GM19240 (cell line): ENCODE results near the gene PRDM11.
A peak's percentile ranks its signal among the peaks of the same experiment; 100 is the strongest.

Experiments used
- DNase-seq: peaks from one replicate; pipeline ENCODE4 v3.0.0; 2011; ENCODE audit warnings: low spot score; ENCODE audit not compliant: insufficient read length

Gene PRDM11

DNA sequence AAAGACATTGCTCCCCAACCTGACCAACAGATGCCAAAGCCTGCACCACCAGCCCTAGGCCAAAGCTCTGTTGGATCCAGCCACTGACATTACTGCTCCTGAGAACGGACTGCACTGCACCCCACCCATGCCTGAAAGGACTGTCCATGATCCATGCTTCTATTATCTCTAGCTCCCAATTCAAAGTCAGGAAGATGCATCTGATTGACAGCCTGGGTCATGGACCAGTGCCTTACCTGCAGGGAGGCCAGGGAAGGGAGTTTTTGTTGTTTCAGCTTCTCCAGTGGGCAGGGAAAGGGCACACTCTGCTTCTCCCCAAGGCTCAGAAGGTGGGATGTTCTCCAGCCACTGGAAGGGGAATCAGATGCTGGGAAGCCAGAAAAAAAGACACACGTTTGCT is 4.8 kb upstream of the PRDM11 start:
- DNase-seq, result no peak

DNA sequence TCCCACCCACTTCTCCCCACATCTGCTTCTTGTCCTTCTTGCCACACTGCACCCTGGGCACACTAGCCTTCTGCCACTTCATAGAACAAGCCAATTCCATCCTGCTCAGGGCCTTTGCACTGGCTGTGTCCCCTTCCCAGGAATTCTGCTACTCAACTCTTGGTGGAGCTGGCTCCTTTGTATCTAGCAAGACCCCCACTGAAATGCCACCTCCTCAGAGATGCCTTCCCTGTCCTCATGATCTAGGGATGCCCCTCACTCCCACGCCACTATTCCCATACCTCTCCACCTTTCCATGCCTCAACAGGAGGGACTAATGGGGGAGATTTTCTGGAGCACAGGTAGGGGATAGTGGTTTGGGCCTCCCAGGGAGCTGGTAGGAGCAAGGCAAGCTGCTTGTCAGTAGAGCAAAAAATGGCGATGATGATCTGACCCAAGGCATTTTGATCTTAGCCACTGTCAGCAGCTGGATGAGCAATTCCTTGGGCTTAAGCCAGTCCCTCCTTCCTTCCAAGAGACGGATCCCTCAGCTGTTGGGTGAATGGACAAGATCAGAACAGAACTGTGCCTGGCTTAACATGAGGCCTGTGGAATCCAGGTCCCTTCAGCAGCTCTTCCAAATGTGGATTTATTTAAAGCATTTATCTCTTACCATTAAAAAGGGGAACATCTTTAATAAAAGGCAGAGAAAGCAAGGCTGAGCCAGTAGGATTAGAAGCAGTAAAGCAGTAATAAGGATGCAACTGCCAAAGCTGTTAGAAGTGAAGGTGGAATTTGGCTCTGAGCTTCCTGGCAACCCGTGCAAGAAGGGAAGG is 4.0 kb upstream of the PRDM11 start:
- no peak for DNase-seq

GRCh38 chr11:45143494-45143893 is 2.9 kb upstream of the PRDM11 start:
- no peak for DNase-seq

GRCh38 chr11:45144126-45145082 is 2.0 kb upstream of the PRDM11 start:
- no peak for DNase-seq

DNA sequence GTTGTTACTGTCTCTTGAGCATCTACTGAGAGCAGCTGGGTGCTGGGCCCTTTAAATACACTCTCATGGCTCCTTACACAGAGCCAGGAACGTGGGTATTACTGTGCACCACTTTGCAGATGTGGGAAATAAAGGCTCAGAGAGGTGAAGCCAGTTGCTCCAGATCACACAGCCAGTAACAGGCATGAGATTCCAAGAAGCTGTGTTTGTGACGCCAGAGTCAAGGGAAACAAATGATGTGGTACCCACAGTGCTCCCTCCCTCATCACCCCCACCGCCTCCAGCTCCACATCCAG is 1.4 kb upstream of the PRDM11 start:
- DNase-seq, result no peak

GRCh38 chr11:45145379-45146071 is 914 bp upstream of the PRDM11 start:
- no peak for DNase-seq

GRCh38 chr11:45147017-45147728 is 734 bp downstream of the PRDM11 start:
- DNase-seq, result peak; percentile 98

GRCh38 chr11:45147891-45148675 is 1.6 kb downstream of the PRDM11 start:
- no peak for DNase-seq

DNA sequence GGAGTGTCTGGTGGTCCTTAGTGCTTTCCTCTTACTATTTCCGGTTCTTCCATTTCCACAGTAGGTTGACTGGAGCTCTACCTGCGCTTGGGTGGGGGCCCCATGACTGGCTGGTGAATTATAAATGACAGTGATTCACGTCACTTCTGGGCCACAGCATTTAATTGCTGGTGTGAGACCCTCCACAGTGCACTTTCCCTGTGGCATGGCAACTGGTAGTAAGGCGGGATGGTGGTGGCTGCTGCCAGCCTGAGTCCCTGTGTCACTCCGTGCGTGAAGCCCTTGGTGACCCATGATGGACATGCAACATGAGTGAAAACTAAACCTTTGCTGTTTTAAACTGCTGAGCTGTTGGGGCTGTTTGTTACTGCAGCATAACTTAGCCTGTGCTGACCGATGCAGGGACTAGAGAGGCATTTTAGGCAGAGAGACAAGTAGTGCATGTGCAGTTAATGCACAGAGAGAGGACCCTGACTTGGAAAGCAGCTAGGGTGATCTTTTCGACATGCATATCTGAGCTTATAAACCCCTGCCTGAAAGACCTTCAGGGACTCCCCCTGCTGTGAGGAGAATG is 3.1 kb downstream of the PRDM11 start:
- DNase-seq, result no peak

DNA sequence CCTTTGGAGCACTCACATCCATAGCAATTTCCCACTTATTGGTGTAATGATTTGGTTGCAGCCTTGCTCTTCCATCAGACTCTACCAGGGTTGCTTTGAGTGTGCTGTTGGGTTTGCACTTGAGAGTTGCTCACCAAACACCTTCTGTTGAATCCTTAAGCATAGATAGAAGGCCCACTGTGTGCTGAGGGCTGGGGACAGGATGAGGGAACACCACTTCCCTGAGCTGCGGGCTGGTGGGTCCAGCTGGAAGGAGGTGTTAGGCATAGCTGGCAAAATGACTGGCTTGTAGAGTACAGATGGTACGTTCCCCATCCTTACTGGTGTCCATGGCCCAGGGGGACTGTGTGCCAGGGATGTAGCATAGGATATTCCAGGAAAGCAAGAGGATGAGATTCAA is 3.9 kb downstream of the PRDM11 start:
- no peak for DNase-seq

- no peak for DNase-seq
Observed at GRCh38 chr11:45150943-45151342, 4.5 kb downstream of the PRDM11 start.

DNA sequence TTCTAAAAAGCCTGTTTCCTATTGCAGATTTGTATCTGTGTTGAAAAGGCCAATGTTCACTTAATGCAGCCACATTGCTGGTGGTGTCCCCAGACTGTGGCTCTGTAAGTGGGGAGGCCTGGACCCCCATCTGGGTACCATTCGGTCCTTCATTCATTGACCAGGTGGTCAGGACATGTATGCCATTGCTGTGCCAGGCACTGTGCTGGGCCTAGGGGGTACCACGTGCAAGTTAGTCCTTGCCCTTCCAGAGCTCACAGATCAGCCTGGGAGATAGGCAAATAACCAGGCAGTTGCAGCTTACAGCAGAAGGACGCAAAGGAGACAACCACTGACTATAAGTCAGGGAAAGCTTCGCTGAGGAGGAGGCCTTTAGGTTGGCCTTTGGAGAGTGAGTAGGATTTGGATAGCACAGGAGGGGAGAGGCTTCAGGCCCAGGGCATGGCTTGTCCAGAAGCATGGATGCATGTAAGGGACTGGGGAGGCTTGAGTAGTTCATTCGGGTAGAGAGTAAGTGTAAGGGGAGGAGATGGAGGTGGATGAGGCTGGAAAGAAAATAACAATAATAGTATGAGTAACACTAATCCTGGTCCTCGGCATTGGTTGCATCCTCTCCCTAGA is 5.0 kb downstream of the PRDM11 start:
- no peak for DNase-seq

DNA sequence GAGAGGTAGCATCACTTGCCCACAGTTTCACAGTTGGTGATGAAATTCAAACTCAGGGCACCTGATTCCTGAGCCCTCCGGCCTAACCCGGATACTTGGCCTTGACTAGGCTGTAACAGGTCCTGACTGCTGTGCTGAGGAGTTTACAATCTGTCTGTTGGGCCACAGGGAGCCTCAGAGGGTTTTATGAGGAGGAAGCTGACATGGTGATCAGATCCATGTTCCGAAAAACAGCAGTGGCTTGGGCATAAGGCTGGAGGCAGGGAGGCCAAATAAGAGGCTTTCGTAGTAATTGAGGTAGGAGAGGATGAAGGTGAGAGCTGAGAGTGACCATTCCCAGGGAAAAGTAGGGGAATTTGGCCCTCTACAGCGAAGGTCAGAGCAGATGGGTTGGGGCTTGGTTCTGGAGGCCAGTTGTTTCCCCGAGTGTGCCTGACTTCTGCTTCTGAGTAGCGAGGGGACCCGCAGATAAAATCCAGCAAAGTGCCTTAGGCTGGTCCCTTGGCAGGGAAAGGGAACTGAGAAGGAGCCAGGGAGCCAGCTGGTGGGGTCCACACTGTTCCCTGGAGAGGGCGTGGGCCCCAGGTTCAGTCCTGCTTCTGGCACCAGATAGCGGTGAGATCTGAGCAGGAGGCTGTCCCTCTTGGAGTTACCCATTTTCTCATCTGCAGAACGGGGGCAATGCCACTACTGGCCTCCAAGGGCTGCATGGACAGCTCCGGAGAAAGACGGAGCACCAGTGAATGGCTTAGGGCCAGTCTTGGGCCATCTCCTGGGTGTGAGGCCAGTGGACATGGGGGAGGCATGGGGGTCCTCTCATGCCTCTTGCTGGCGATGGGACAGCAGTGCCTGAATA is 6.5 kb downstream of the PRDM11 start:
- no peak for DNase-seq

GRCh38 chr11:45154276-45154675 is 7.8 kb downstream of the PRDM11 start:
- DNase-seq, result no peak

DNA sequence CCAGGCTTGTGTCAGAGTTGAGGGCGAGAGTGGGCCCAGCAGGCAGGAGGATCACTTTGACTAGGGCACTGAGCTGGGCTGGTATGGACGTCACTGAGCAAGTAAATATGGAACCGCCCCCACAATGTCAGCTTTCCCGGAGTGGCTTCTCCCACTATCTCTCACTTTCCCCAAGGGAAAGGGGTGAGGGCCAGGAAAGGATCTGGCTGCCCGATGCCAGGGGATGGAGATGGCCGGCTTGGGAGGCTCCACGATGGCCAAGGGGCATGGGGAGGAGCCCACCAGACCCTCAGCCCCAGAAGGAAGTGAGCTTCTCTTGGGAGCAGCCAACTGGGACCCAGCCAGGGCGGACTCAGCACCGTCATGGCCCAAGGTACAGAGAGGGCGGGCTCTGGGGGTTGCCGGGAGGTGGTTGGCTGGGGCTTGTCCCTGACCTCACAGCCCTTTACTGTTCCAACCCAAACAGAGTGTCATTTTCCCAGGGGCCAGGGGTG is 8.7 kb downstream of the PRDM11 start:
- DNase-seq, result no peak

GRCh38 chr11:45155627-45156180 is 9.3 kb downstream of the PRDM11 start:
- DNase-seq, result no peak

- DNase-seq, result no peak
Observed at GRCh38 chr11:45156201-45156600, 9.8 kb downstream of the PRDM11 start.

GRCh38 chr11:45156741-45157140 is 10.3 kb downstream of the PRDM11 start:
- no peak for DNase-seq
